NCI-H446 (cell line): ENCODE data around the gene DGUOK.
A peak's percentile ranks its signal among the peaks of the same experiment; 100 is the strongest.

Experiments used
- DNase-seq, 2 experiments: peaks; one replicate each; lab custom pipeline; 2025; lab: John Stamatoyannopoulos, UW

Gene DGUOK

DNA sequence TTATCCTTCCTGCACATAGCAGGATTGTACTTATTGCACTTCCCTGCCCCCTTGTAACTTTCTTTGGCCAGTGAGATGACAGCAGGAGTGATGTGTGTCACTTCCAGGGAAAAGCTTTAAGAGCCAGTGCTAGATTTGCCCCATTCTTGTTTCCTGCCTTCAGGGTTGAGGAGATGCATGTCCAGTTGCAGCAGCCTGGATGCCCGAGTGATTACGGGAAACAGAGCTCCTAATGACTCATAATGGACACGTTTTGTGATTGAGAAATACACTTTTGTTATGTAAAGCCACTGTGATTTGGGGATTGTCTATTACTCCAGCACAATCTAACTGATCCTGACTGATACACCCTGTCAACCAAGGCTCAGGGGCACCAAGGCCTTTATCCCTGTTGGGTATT, 53.0 kb downstream of the DGUOK start:
- DNase-seq: no peak

DNA sequence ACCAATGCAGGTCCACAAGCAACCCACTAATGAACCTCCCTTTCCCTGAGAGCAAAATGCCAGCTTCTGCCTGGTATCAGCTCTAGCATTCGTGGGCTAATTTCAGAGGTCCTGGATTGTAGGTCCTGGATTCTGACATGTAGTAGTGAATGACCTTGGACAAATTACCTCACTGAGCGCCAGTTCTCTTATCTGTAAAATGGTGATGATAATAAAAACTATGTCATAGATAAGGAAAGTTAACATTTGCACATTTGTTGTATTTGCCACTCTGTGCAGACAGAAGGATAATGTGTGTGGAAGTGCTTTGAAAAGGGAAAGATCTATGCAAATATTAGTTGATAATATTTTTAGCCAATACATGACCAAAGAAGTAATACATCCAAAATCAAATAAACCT, 53.9 kb downstream of the DGUOK start:
- DNase-seq: no peak

DNA sequence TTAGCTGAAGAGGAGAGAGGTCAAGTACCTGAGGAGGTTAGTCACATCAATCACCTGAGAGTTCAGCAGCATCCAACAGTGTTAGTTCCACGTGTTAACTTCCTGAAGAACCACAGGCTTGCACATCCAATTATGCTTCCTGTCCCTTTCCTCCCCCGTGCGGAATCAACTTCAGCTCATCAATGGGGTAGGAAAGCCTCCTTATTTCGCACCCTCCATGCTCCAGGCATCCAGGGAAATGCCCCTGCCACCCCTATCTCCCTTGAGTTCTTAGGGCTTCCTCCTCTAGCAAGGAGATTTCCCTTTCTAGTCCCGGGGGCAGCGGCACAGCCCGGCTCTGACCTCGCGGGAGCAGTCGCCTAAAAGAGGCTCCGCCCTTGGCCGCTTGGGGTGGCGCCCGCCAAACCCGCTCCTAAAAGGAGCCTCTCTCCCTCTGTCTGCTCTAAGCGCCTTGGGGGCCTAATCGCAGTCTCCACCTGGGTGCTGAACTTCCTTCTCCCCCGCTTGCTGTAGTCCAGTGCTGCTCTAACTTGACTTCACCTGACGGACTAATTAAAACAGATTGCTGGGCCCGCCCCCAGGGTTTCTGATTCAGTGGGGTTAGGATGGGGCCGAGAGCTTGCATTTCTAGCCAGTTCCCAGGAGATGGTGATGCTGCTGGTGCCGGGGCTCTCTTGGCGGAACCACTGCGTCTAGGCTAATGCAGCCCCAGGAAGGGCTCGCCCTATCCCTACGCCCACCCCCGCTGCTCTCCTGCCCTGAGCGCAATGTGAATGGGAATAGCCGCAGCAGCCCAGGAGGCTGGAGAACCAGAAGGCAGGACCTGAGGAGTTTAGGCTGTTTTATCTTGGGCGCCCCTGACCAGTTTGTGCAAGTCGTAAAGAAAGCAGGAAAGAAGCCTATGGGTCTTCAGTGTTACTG, 54.7 kb downstream of the DGUOK start:
- DNase-seq: no peak

DNA sequence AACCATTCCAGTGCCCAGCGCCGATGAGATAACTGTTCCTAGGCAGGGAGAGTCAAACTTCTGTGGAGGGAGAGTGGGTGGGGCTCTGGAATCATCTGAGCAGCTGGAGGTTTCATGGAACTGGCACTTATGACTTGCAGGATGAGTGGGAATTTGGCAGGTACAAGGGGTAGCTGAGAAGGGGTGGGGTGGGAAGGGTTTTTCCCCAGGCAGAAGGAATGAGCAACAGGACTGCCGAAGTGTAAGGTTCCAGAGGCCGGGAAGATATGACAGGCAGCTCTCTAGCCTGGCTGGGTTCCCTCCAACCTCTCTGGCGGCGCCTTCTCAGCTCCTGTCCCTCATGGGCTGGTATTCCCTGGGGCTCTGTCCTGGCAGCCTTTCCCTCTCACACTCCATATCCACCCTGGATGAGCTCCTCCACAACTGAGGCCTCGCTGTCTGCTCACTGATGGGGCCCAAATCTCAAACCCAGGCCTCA, 55.5 kb downstream of the DGUOK start:
- DNase-seq: peak; percentile 59 to 83

DNA sequence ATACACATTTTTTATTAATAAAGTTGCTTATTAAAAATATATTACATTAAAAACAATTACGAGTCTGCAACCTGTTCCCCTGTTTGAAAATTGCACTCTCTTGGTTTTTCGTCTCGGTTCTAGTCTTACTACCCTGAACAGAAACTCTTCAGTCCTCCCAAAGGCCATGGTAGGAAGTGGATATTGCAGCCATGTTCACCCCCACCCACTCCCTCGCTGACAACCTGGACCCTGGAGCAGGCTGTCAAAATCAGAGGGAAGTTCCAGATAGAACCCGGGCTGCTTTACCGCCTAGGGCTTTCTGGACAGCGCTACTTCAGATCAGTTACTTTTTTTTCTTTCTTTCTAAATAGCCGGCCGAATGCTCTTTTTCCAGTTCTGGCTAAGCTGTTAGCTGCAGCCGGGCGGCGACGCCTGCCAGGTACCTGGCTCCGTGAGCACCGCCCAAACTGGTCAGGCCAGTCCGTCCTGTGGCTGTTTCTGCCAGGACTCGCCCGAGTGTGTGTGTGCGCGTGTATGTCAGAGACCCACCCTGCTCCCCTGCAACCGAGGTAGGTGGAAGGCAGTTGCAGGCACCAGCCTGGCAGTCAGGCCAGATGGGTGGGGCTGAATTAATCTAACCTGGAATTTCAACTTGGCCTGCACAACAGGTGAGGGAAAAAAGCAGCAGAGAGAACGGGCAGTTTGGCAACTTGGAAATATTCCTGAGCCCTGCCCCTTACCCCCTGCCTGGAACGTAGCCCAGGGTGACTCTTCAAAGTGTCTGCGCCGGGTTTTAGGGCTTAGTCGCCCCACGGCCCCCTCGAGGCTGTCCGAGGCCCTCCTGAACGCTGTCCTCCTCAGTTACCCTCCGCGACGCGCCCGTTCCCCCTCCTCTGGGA, 56.9 kb downstream of the DGUOK start:
- no peak for DNase-seq

DNA sequence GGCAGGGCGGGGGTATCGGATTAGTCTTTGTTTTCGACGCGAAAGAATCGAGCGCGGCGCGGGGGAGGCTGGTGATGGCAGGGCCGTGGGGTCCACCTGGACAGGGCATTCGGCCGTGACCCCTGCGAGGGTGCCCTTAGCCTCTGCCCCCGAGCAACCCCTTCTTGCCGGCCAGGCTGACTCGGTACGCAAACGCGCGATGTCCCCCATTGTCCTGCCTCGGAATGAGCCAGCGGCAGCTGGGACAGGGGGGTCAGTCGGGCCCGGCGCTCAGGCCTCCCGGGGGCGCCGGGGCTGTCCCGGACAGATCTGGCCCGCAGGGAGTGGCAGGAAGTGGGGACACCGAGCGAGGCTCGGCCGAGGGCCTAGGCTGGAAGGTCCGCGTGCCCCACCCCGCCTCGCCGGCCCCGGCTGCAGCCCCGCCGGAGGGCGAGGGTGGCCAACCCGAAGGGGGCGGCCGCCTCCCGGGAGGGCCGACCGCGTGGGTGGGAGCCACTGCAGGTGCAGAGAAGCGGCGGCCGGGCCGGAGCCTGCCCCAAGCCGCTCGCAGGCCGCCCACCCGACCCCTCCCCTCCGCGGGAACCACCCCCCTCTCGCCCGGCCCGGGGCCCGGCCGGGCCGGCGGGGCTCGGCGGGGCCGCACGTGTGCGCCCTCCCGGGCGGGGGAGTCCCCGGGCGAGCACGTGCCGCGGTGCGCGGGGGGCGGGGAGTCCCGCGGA, 57.7 kb downstream of the DGUOK start, which contains the start of gene TET3:
Gene TET3 (plus strand): TSS at position 708 of the 719 bp plus-strand sequence. CDS start 1,494 bp downstream, outside the sequence.
- DNase-seq: peak in 1 of 2 experiments; percentile 47

DNA sequence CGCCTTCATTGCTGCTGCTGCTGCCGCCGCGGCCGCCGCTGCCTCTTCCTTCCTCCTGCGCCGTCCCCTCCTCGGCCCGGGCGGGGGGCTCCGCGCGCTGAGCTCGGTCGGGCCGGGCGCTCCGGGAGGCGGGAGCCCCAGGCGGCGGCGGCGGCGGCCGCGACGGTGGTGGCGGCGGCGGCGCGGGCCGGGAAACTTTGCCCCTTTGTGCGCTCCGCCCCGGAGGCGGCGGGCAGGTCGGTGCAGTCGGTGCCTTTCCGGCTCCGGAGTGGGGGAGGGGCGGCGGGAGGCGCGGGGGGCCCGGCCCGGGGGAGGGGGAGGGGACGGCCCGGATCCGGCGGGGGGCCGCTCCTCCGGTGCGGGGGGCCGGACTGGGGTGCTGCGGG, 58.2 kb downstream of the DGUOK start:
- no peak for DNase-seq

DNA sequence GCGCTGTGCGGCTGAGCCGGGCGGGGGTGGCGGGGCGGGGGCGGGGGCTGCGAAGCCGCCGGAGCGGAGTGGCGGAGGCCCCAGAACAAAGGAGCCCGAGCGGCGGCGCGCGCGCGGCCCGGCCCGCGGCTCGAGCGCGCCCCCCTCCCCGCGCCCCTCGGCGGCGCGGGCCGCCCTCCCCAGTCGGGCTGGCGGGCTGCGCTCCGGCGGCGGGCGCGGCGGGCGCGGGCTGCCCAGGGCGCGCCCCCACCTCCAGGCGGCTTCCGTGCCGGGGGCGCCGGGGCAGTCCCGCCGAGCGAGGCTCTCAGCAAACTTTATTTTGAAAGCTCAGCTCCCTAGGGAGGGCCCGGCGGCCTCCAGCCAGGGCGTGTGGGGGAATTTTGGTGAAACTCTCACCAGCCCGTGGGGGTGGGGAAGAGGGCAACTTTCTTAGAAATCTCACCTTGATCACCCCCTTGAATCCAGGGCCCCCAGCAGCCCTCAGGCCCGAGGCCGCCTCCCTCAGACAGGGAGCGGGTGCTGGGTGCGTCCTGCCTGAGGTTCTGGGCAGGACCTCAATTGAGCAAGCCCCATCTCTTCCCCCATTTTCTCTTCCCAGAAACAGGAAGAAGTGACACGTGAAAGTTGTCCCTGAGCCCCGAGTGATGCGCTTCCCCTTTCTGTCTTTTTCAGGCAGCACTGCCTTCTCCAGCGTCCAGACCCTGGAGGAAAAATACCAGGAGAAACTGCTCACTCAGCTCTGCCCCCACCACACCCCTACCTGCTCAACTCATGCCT, 58.8 kb downstream of the DGUOK start:
- DNase-seq: peak in 1 of 2 experiments; percentile 38

DNA sequence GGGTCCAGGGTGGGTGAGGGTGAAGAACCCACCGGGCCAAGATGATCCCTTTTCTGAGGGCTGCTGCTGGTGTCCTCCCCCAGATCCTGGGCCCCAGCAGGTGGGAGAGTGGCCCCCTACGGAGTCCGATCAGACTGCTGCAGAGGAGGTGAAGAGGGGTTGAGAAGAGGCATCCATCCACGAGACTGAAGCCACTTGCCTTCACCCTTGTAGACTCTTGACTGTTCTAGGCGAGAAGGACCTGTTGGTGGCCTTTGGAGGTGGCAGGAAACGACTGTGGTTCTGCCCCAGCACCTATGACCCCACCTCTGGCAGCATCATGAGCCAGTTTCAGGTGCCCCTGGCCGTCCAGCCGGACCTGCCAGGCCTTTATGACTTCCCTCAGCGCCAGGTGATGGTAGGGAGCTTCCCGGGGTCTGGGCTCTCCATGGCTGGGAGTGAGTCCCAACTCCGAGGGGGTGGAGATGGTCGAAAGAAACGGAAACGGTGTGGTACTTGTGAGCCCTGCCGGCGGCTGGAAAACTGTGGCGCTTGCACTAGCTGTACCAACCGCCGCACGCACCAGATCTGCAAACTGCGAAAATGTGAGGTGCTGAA, 59.5 kb downstream of the DGUOK start:
- no peak for DNase-seq

DNA sequence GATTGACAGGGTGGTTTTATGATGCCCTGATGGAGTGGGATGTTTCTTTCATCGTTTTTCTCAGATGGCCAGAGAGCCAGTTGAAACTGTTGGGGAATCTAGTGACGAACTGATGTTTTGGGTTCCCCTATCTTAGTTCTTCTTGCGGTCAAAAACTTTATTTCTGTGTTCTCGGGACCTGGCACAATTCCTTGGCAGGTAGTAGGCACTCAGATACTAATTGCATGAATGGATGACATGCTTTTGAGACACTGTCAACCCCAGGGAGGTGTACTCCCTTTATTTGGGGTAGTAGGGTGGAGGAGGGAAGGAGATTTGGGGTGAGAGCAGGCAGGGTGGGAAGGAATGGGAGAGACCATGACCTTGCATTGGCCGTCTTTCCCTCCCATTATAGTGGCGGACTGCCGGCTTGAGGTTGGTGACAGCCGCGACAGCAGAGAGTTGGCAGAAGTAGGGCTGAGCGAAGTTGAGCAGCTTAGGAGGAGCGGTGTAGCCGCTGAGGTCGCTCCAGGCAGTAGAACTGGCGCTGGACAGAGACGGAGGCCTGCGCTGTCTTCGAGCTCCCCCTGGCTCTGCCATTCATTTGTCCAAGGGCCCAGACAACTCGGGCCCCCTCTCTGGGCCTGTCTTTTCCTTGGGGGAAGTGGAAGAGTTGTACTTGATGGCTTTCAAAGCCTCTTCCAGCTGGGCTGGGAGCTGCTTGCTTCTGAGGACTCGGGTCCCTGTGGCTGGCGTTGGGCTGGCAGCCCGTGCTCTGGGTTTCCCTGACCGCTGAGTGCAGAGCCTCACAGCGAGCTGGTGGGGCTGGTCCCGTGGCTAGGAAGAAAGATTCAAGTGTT, 60.6 kb downstream of the DGUOK start:
- no peak for DNase-seq

DNA sequence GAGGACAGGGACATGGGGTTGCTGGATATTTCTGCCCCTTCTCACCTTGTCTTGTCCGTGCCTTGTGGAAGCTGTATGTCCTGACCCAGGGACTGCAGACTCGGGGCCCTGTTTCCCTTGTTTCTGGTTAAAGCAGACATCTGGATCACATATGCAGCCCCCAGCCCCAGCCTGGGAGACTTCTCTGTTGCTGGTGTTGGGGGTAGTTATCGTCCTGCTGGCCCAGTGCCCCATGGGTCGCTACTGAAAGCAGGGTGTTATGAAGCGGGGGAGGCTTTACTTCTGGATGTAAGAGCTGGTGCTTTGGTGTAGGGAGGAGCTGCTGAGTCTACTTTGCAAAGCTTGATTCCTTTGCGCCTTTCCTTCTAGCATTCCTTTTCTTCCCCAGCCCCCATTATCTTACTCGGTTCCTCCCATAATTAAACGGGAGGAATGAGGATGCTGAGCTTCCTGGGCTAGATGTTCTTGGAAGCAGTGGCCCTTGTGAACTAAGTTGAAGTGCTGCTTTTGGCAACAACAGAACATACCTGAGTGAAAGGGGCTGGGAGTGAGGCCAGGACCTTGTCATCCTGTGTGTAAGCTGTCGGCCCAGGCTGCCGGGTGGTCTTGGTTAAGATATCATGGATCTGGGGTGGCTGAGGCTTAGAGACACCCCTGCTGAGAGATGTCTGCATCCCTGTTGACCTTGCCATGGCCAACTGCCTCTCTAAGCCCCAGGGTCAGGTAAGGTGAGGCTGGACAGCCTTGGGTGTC, 61.4 kb downstream of the DGUOK start:
- no peak for DNase-seq

DNA sequence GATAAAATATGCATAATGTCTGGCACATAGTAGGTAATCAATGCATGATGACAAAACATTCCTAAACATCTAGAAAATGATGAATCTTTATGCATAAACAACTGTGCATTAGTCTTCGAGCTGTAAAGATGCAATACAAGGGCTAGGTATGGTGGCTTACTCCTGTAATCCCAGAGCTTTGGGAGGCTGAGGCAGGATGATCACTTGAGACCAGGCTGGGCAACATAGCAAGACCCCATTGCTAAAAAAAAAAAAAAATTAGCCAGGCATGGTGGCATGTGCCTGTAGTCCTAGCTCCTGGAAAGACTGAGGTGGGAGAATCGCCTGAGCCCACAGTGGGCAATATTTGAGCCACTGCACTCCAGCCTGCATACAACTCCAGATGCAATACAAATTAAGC, 63.3 kb downstream of the DGUOK start:
- DNase-seq: no peak

DNA sequence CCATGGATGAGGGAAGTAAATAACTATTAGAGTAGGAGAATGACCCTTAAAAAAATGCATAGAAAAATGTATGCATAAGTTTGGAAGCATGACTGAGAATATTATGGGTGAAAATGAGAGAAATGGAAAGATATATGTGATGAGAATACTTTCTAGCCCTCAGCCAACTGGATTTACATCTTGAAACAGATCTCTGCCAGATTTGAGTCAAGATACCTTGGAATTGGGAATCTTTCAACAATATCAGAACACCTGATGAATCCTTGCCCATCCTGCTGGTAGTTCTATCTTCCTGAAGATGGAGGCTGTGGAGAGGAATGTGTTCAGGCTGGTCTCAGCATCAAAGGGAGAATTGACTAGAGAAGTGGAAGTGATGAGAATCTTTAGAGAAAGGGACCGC, 63.9 kb downstream of the DGUOK start:
- DNase-seq: no peak

DNA sequence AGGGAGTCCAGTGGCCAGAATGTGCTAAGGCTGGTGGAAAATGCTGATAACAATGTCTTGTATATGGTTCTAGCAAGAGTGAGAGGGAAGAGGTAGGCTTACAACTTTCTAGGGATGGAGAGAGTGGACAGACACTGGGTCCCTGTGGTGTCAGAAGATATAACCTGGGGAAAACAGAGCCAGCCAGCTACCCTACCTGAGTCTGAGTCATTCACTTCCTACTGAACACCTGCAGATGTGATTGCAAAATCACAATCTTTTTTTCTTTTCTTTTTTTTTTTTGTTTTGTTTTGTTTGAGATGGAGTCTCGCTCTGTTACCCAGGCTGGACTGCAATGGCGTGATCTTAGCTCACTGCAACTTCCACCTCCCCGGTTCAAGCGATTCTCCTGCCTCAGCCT, 65.4 kb downstream of the DGUOK start:
- DNase-seq: no peak

DNA sequence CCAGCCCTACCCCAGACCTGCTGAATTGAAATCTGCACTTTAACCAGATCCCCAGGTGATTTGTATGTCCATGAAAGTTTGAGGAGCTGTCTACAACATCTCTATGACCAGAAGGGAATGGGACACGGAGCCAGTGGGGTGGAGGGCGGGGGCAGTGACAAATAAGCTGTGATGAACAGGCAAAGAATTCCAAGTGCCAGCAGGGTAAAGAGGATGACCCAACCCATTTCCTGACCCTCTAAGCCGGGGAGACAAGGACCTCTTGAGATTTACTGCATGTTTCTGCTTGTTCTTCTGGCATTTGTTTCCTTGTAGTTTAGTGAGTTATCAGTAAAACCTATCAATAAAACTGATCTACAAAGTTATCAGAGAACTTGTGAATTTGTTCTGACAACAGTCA, 66.7 kb downstream of the DGUOK start:
- DNase-seq: no peak

DNA sequence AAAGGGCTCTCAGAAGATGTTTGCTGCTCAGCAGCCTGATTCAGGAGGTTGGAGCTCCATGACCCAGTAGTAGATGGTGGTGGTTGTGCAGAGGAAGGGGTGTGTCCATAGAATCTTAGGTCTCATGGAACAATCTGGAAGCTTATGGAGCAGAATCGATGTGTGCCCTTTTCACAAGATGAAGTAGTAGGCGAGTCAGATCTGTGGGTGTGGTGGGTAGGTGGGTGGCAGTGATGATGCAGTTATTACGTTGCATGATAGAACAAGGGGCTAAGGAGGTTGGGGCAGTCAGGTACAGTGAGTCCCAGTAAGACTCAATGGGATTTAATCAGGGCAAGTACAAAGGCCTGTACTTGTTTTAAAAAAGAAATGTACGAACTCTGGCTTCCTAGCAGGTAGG, 67.1 kb downstream of the DGUOK start:
- no peak for DNase-seq

DNA sequence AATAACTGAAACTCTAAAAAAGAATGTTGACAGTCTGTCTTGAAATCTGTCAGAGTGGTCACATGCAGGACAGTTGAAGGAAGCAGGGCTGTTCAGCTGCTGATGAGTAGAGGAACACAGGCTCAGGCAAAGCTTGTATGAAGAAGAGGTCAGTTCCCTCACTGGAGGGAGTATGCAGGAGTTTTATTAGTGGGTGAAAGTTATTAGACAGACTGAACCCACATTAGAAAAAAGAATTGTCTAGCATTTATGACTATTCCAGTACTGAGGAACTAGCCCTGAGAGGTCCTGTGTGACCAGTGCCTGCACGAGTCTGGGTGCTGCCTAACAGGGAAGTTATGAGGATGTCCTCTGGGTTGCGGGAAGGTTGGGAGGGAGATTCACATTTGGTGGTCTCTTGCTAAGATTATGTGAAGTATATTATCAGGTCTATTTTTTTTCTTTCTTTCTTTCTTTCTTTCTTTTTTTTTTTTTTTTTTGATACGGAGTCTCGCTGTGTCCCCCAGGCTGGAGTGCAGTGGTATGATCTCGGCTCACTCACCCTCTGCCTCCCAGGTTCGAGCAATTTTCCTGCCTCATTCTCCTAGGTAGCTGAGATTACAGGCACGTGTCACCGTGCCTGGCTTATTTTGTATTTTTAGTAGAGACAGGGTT, 67.6 kb downstream of the DGUOK start:
- DNase-seq: no peak

DNA sequence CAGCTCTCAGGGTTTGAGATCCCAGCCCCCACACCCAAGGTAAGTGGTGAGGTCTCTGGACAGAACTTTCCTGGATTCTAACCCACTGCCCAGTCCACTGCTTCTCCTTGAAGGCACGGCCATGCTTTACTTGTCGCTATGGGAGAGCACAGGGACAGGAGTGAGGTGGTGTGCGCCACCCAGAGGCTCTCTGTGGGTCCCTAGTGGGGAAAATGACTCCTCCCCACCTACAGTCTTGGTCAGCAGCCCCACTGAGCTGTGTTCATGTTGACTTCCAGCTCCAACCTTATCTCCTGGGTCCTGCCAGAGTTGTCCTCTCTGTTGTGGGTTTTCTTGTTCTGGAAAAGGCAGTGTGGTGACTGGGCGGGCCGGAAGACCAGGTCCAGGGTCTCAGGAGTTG, 69.1 kb downstream of the DGUOK start:
- DNase-seq: no peak

DNA sequence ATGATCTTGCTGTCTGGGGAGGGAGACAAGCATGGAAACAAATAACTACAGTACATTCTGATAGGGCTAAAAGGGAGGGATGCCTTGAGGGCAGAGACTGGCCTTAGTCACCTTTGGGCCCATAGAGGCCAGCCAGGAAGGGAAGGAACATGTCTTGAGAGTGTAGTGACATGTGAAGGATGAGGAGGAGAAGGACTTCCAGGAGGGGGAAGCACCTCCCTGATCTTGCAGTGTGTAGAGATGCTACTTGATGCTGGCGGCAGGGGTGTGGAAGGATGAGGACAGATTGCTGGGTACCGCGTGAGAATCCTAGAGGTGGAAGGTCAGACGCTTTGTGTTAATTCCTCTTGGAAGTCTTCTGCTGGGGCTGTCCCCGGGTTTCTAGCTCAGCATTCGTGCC, 71.1 kb downstream of the DGUOK start:
- DNase-seq: no peak
